Measurements from ENCODE around the gene GADL1.

GADL1 gene

GRCh38 chr3:30873671-30874070 is 20.8 kb downstream of the GADL1 start:
- no peak for DNase-seq

DNA sequence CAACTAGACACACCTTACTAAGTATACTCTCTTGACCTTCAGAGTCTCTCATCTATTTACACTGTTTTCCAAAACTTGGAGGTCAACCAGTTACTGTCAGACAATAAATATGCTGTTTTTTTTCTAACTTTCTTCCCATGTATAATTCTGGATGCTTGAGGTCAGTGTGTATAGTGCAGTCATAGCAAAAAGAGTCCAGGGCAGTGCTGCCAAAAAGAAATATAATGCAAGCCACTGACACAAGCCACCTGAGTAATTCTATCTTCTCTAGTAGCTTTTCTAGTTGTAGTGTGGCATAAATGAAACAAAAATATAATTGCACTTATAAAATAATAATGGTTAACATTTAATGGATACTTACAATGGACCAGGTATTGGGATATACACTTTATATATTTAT is 21.6 kb downstream of the GADL1 start:
- DNase-seq = no peak

- no peak for DNase-seq
These were observed 22.7 kb downstream of the GADL1 start for GRCh38 chr3:30871720-30872119.

GRCh38 chr3:30864836-30865235 is 29.6 kb downstream of the GADL1 start:
- DNase-seq = no peak

GRCh38 chr3:30864132-30864531 is 30.3 kb downstream of the GADL1 start:
- DNase-seq = no peak

DNA sequence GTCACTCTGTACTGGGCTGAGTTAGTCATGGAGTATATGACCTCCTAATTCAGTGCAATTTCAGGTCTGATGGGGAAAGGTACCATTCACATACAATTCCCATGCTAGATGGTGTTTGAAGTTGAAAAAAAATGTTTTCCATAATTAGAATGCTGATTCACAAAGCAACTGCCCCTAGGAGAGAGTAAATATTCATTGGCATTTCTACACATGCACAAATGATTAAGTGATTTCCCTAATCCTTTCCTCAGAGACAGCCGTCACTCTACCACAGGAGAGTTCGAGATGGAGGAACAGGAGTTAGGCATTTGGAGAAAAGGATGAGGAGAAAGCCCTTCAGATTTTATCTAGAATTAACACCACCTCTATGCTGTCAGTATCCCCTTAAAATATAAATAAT is 32.5 kb downstream of the GADL1 start:
- DNase-seq = no peak

GRCh38 chr3:30858894-30859389 is 35.5 kb downstream of the GADL1 start:
- no peak for DNase-seq

GRCh38 chr3:30855400-30856292 is 38.8 kb downstream of the GADL1 start:
- DNase-seq = no peak

- no peak for DNase-seq
These were observed 41.6 kb downstream of the GADL1 start for GRCh38 chr3:30852833-30853232.

DNA sequence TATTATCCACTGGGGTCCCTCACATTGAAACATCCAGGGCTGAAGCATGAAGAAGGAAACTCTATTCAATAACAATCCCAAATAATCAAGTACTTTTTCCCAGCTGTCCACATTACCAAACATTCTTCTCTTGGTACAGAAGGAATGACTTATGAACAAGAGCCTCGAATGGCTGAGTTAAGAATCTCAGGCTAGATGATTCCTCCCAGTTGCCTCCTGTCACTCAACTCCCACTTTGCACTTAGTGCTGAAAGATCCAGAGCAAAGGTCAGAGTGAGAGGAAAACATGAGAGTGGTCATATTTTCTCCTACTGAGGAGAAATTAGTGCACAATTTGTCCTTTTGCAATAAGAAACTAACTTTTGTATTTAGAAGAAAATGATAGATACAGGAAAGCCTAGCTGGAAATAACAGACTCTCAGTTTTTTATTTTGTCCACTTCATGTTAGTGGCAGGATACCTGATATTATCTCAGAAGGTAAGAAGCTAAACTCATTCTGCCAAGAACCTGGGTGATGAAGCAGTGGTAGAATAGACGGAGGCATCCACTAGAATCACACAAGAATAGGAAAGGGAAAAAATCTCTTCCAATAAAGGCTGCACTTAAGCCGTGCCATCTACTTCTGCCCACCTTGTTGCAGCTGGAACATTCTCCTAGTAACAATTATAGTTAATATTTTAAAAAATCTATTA is 46.2 kb downstream of the GADL1 start:
- DNase-seq = no peak

GRCh38 chr3:30847592-30847991 is 46.9 kb downstream of the GADL1 start:
- DNase-seq = no peak

DNA sequence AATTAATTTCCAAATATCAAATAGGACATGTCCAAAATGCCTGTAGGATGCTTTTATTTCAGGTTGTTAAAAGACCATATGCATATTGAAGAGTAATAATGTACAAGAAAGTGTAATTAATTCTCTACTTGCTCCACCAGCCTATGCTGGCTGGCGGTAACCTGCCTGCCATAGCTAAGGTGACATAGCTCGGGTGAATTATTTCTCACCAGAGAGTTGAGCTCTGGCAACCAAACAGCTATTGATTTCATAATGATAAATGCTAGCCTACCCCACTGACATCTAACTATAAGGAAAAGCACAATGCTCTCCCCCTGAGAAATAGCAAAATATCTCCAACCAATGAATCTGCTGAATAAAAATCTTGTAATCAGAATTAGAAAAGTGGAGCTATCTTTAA is 48.9 kb downstream of the GADL1 start:
- DNase-seq = no peak

- DNase-seq = no peak
These were observed 50.6 kb downstream of the GADL1 start for GRCh38 chr3:30843877-30844276.

GRCh38 chr3:30836141-30836540 is 58.3 kb downstream of the GADL1 start:
- no peak for DNase-seq

DNA sequence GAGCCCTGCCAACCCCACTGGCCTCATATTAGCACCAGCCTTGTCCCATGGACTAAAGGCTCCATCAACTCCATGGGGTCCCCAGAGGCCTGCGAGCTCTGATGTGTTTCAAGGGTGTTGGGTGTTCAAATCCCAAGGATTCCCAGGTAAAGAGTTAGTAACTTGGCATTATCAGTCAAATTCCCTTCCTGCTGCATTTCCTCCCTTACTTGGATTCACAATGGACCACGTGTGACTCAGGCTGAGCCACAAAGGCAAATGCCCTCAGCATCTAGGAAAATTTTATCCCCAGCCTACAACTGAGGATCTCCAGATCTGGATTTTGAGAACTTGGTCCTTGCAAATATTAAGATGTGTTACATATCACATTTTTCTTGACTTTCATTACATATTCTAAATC is 58.8 kb downstream of the GADL1 start:
- no peak for DNase-seq

- DNase-seq = no peak
These were observed 61.4 kb downstream of the GADL1 start for GRCh38 chr3:30832961-30833575.

DNA sequence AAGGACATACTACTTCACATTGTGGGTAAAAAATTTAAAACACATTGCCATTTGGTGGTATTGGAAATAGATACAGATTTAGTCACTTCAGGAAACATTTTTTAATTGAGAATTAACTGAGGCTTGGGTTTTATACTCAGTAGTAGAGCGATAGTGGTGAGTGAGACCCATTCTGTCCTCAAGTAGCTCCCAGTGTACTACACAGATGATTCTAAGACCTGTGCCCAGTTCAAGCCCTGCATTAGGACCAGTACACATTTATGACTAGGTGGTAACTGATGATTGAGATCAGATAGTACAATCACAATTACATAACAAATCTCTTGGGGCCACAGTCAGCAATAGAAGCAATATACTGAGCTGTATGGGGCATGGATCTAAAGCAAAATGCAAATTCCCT is 67.4 kb downstream of the GADL1 start:
- DNase-seq = no peak

DNA sequence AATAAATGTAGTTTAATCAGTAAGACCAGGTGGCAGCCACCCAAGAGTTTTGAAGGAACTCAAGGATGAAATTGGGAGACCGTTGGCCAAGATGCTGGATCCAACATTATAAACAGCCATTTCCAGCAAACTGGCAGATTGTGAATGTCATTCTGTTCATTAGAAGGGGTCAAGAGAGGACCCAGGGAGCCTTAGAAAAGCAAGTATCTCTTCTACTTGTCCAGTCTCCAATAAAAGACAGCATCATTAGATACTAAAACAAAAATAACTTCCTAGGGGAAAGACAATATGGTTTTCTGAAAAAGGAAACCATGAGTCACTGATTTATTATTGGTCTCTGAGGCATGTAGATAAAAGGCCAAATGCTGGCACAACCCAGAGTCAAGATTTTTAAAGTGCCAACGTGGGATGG is 67.9 kb downstream of the GADL1 start:
- DNase-seq = no peak

GRCh38 chr3:30819067-30819798 is 75.2 kb downstream of the GADL1 start:
- DNase-seq = no peak

DNA sequence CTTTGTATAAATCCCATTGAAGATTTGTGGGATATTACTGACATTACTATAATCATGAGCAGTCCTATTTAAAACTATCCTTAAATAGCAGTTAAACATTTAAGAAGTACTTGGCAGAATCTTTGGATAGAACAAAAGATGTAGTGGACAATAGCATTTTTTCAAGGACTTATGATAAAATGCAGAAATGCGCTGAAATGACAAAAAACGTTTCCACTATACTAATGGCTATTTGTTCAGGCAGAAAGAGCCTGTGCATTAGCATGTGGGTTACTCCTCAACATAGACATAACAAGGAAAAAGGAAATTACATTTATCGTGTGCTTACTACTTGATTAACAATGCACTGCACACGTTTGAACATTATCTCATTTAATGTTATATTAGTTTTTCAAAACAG is 80.7 kb downstream of the GADL1 start:
- DNase-seq = no peak

DNA sequence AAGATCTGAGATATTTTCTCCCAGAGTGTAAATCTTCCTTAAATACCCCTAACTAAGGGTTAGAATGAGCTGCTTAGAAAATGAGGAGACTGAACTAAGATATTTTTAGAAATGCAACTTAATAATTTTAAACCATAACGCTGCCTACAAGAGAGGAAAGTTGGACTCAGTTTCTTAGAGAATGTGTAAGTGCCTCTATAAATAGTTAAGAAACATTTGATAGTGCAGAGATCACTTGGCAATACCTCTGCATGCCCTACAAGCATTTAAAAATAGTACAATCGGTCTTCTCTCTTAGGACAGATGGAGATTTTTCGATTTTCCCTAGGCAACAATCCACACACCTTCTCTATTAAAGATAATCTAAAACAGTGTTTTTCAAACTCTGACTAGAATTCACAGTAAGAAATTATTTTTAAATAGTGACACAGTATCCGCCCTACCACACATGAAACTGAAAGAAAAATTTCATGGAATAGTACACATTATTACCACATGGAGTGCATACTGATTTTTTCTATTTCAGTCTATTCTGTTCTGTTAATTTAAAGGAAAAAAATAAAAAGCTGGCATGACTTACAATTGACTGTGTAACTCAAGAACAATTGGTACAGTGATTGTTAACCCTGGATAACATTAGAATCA is 83.2 kb downstream of the GADL1 start:
- no peak for DNase-seq

- no peak for DNase-seq
These were observed 83.8 kb downstream of the GADL1 start for GRCh38 chr3:30810625-30811024.

DNA sequence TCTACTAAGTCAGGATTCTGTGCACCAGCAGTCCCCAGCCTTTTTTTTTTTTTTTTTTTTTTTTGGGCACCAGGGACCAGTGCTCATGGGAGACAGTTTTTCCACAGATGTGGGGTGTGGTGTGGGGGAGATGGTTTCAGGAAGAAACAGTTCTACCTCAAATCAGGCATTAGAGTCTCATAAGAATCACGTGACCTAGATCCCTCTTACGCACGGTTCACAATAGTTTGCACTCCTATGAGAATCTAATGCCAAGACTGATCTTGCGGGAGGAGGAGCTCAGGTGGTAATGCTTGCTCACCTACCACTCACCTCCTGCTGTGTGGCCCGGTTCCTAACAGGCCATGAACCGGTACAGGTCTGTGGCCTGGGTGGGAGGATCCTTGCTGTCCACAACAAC is 88.8 kb downstream of the GADL1 start:
- DNase-seq = no peak

Data from DMS 273 treated with DMSO at 0.1 percent for 48 hours (cell line).